ENCODE measurements around the gene ZFP36L1. TPM values are rescaled to one million over a fixed set of nuclear protein-coding genes. Genes with fewer than 3 reads are reported as not detected.

The ZFP36L1 gene
- total and polyA plus RNA-seq, 9 of the 15 experiments (the other 6 are each of a cell fraction or from before 2014, with no cell fraction given) = 1.3 to 26.6 (median 3.7) TPM

DNA sequence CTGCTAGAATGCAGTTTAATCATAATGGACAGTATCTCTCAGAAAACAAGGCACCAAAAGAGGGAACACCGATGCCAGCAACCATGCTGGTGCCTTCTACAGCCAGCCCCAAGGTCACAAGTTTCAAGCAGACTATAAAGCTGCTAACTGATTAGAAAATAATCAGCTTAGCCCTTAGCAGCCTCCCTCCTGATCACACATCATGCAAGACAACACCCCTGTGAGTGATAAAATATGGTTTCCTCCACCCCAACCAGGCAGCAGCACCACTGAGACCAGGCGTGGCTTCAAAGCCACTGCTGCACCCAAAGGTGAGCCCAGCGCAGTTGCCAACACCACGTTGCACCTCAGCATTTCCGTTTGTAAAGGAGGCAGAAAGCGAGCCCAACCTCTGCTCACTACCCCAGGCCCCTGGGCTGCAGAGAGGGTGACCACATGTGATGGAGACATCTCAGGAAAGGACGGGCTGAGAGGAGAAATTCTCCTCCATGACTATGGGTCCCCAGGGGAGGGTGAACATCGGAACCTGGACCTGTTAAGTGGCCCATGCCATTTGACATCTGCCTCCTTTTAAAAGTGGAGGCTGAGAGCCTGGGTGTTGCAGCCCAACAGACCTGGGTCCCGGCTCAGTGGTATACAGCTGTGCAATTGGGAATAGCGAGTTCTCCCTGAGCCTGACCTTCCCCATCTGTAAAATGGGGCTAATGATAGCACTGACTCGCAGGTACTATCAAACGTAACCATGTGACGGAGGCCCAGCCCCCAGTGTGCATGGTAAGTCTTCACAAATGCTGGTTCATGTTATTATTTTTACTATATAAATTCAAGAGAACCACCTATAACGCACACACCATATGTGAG, 11.5 kb downstream of the ZFP36L1 start (continued):
- TF ChIP-seq HNRNPLL (IDR thresholded peaks at IDR 0.05; ENCODE audit: low read depth, low read length, poor library complexity, severe bottlenecking) = no peak
- no peak for TF ChIP-seq PHB (CRISPR knock-in tag; IDR thresholded peaks at IDR 0.05)
- no peak for TF ChIP-seq CHD1 (IDR thresholded peaks at IDR 0.05; ENCODE audit: low read length)
- no peak for TF ChIP-seq ZNF696 (CRISPR knock-in tag; conservative IDR thresholded peaks at IDR 0.05)
- TF ChIP-seq PTTG1 (tag; IDR thresholded peaks at IDR 0.05; ENCODE audit: low read depth) = no peak
- no peak for TF ChIP-seq FOXA1 (IDR thresholded peaks at IDR 0.05; ENCODE audit: borderline replicate concordance)
- TF ChIP-seq HDAC2 (IDR thresholded peaks at IDR 0.05) = no peak
- TF ChIP-seq ZNF146 (CRISPR knock-in tag; IDR thresholded peaks at IDR 0.05; ENCODE audit: unreplicated experiment) = no peak
- TF ChIP-seq ARNT (IDR thresholded peaks at IDR 0.05) = no peak
- TF ChIP-seq ZZZ3 (IDR thresholded peaks at IDR 0.05) = no peak
- no peak for TF ChIP-seq SMARCA4 (IDR thresholded peaks at IDR 0.05)
- TF ChIP-seq, protein P1, sequence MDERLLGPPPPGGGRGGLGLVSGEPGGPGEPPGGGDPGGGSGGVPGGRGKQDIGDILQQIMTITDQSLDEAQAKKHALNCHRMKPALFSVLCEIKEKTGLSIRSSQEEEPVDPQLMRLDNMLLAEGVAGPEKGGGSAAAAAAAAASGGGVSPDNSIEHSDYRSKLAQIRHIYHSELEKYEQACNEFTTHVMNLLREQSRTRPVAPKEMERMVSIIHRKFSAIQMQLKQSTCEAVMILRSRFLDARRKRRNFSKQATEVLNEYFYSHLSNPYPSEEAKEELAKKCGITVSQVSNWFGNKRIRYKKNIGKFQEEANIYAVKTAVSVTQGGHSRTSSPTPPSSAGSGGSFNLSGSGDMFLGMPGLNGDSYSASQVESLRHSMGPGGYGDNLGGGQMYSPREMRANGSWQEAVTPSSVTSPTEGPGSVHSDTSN (CRISPR knock-in tag; IDR thresholded peaks at IDR 0.05; ENCODE audit: low read depth) = no peak
- TF ChIP-seq, protein P1 (tag; conservative IDR thresholded peaks at IDR 0.05; ENCODE audit: low read depth) = 0 out of 2 replicates have a peak, but pooled peaks have one; percentile 12
- no peak for TF ChIP-seq XRCC4 (IDR thresholded peaks at IDR 0.05; ENCODE audit: extremely low read depth, insufficient read depth, insufficient read length)
- TF ChIP-seq ZSCAN32 (CRISPR knock-in tag; IDR thresholded peaks at IDR 0.05) = no peak
- TF ChIP-seq, protein P2, sequence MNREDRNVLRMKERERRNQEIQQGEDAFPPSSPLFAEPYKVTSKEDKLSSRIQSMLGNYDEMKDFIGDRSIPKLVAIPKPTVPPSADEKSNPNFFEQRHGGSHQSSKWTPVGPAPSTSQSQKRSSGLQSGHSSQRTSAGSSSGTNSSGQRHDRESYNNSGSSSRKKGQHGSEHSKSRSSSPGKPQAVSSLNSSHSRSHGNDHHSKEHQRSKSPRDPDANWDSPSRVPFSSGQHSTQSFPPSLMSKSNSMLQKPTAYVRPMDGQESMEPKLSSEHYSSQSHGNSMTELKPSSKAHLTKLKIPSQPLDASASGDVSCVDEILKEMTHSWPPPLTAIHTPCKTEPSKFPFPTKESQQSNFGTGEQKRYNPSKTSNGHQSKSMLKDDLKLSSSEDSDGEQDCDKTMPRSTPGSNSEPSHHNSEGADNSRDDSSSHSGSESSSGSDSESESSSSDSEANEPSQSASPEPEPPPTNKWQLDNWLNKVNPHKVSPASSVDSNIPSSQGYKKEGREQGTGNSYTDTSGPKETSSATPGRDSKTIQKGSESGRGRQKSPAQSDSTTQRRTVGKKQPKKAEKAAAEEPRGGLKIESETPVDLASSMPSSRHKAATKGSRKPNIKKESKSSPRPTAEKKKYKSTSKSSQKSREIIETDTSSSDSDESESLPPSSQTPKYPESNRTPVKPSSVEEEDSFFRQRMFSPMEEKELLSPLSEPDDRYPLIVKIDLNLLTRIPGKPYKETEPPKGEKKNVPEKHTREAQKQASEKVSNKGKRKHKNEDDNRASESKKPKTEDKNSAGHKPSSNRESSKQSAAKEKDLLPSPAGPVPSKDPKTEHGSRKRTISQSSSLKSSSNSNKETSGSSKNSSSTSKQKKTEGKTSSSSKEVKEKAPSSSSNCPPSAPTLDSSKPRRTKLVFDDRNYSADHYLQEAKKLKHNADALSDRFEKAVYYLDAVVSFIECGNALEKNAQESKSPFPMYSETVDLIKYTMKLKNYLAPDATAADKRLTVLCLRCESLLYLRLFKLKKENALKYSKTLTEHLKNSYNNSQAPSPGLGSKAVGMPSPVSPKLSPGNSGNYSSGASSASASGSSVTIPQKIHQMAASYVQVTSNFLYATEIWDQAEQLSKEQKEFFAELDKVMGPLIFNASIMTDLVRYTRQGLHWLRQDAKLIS (CRISPR knock-in tag; IDR thresholded peaks at IDR 0.05) = no peak
- peak; percentile 49 for TF ChIP-seq JUND (IDR thresholded peaks at IDR 0.05; ENCODE audit: borderline replicate concordance, low read depth, low read length)
- no peak for TF ChIP-seq JUND (tag; IDR thresholded peaks at IDR 0.05; ENCODE audit: borderline replicate concordance, low read depth, low read length)
- no peak for TF ChIP-seq JUN (IDR thresholded peaks at IDR 0.05; ENCODE audit: borderline replicate concordance, low read depth, low read length)
- no peak for TF ChIP-seq JUN (CRISPR knock-in tag; IDR thresholded peaks at IDR 0.05; ENCODE audit: borderline replicate concordance)
- TF ChIP-seq TBL1XR1 (IDR thresholded peaks at IDR 0.05; ENCODE audit: low read length in 2 of 2) = no peak
- no peak for TF ChIP-seq FIP1L1 (IDR thresholded peaks at IDR 0.05; ENCODE audit: low read depth, low read length, poor library complexity, severe bottlenecking)
- no peak for TF ChIP-seq ZNF24 (IDR thresholded peaks at IDR 0.05)
